ENCODE data around the gene ANXA2.

DNA sequence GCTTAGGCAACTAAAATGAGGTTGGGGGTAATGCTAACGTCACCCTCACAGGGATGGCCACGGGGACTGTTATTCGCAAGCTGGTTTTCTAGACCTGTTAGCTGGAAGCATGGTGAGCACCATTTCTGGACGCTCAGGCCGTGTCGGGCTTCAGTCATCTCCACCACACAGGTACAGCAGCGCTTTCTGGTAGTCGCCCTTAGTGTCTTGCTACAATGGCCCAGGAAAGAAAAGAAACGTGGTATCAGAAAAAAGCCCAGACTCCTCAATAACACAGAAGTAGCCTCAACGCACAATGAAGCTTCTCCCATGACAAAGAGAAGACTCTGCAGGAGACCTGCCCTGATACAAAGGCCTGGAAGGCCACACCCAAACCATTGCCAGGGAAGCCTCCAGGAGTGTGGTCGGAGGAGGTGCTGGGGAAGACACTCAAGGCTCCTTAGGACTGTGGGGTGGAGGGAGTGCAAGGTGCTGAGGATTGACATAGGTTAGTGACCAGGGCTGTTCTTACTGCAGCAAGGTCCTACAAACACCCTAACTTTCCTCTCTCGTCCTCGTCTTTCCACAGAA is 50.2 kb downstream of the ANXA2 start:
- TF ChIP-seq, protein P1, sequence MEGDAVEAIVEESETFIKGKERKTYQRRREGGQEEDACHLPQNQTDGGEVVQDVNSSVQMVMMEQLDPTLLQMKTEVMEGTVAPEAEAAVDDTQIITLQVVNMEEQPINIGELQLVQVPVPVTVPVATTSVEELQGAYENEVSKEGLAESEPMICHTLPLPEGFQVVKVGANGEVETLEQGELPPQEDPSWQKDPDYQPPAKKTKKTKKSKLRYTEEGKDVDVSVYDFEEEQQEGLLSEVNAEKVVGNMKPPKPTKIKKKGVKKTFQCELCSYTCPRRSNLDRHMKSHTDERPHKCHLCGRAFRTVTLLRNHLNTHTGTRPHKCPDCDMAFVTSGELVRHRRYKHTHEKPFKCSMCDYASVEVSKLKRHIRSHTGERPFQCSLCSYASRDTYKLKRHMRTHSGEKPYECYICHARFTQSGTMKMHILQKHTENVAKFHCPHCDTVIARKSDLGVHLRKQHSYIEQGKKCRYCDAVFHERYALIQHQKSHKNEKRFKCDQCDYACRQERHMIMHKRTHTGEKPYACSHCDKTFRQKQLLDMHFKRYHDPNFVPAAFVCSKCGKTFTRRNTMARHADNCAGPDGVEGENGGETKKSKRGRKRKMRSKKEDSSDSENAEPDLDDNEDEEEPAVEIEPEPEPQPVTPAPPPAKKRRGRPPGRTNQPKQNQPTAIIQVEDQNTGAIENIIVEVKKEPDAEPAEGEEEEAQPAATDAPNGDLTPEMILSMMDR (optimal IDR thresholded peaks at IDR 0.05 in 1 of 3, IDR thresholded peaks at IDR 0.05 in 1 of 3, conservative IDR thresholded peaks at IDR 0.05 in 1 of 3; ENCODE audit: extremely low read depth in 1 of 3, insufficient read depth in 2 of 3, low read length in 3 of 3), result no peak
- TF ChIP-seq EZH2 (IDR thresholded peaks at IDR 0.05; ENCODE audit: low read length), result no peak
